D721Med (cell line): ENCODE measurements around the gene SMAD3.

Source experiments
- DNase-seq: peaks from one replicate; pipeline ENCODE4 v3.0.0; 2011; ENCODE audit warnings: low spot score; ENCODE audit not compliant: insufficient read length
- FAIRE-seq: peaks from 2 replicates; lab custom pipeline; 2011; peaks lifted over from hg19 to GRCh38; lab: Jason Lieb, UNC
- CTCF ChIP-seq: IDR thresholded peaks from 2 replicates; pipeline ENCODE4 v1.5.1; 2012; ENCODE audit warnings: mild to moderate bottlenecking, control low read depth; ENCODE audit not compliant: insufficient read depth; ENCODE audit errors: missing control alignments

The SMAD3 gene

GRCh38 chr15:67132276-67132675 lies 66.9 kb downstream of the SMAD3 start:
- TF ChIP-seq CTCF: no peak
- no peak for DNase-seq
- no peak for FAIRE-seq

GRCh38 chr15:67133026-67133425 lies 67.6 kb downstream of the SMAD3 start:
- no peak for DNase-seq
- no peak for FAIRE-seq
- TF ChIP-seq CTCF: no peak

- no peak for TF ChIP-seq CTCF
- DNase-seq (no peak), FAIRE-seq (no peak)
Observed at GRCh38 chr15:67133738-67134066, 68.3 kb downstream of the SMAD3 start.

- TF ChIP-seq CTCF: no peak
- DNase-seq (no peak), FAIRE-seq (no peak)
Observed at GRCh38 chr15:67134067-67134838, 68.9 kb downstream of the SMAD3 start.

- DNase-seq (no peak), FAIRE-seq (no peak)
- no peak for TF ChIP-seq CTCF
Observed at GRCh38 chr15:67134871-67135492, 69.6 kb downstream of the SMAD3 start.

GRCh38 chr15:67135494-67135893 lies 70.1 kb downstream of the SMAD3 start:
- no peak for TF ChIP-seq CTCF
- DNase-seq (no peak), FAIRE-seq (no peak)

- DNase-seq: no peak
- no peak for FAIRE-seq
- TF ChIP-seq CTCF: no peak
Observed at GRCh38 chr15:67136802-67137201, 71.4 kb downstream of the SMAD3 start.
